Skeletal muscle cell (primary cell): Measurements from ENCODE around the gene RAB30.

ENCODE experiments used
- DNase-seq: peaks from one replicate; pipeline ENCODE4 v3.0.0-alpha.2; 2010; ENCODE audit warnings: low read depth
- H3K4me3 ChIP-seq: 2 replicates; pipeline ENCODE4 v1.5.1; 2011; ENCODE audit warnings: low read depth, mild to moderate bottlenecking, control low read depth, low read length, moderate library complexity

RAB30 gene

GRCh38 chr11:83044958-83045712 is 26.6 kb downstream of the RAB30 start:
- no peak for DNase-seq

GRCh38 chr11:83042964-83043711 is 28.6 kb downstream of the RAB30 start:
- no peak for DNase-seq

More at GRCh38 chr11:83044958-83045712, 26.6 kb downstream of the RAB30 start:
- no peak overlapping the region for H3K4me3 ChIP-seq

GRCh38 chr11:83041126-83041525 is 30.6 kb downstream of the RAB30 start:
- no peak for DNase-seq
- no peak overlapping the region for H3K4me3 ChIP-seq

More at GRCh38 chr11:83042964-83043711, 28.6 kb downstream of the RAB30 start:
- H3K4me3 ChIP-seq: no peak overlapping the region

DNA sequence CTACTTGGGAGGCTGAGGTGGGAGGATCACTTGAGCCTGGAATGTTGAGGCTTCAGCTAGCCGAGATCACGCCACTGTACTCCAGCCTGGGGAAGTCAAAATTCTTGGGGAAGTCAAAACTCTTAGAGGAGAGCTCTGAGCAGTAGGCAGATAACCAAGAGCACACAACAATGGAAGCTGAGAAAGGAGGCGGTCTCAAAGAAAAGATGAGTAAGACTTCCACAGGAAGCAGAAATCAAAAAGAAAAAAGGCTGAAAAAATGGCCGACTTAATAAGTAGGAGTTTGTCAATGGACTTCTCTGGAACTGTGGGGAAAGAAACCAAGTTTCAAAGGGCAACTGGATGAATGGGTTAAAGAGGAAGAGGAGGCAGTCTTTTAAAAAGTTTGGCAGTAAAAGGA is 32.1 kb downstream of the RAB30 start:
- DNase-seq: no peak
- H3K4me3 ChIP-seq: no peak overlapping the region

GRCh38 chr11:83037877-83038276 is 33.8 kb downstream of the RAB30 start:
- no peak for DNase-seq
- H3K4me3 ChIP-seq: no peak overlapping the region

- no peak overlapping the region for H3K4me3 ChIP-seq
- no peak for DNase-seq
Observed at GRCh38 chr11:83036701-83037100, 35.0 kb downstream of the RAB30 start.

GRCh38 chr11:83035070-83035854 is 36.4 kb downstream of the RAB30 start:
- H3K4me3 ChIP-seq: no peak overlapping the region
- peak; percentile 44 for DNase-seq

DNA sequence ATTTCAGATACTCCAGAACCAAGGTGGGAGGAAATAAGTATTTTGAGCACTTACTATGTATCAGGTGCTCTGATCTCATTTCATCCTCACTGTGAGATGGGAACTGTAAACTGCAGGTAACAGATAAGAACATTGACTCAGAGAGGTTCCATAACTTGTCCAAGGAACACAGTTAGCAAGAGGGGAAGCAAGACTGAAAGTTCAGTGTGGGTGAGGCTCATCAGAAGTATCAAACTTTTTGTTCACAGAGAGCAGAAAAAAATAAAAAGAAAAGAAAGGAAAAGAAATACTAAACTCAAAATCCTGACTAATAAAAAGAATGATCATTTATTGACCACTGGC is 37.1 kb downstream of the RAB30 start:
- H3K4me3 ChIP-seq: no peak overlapping the region
- no peak for DNase-seq

DNA sequence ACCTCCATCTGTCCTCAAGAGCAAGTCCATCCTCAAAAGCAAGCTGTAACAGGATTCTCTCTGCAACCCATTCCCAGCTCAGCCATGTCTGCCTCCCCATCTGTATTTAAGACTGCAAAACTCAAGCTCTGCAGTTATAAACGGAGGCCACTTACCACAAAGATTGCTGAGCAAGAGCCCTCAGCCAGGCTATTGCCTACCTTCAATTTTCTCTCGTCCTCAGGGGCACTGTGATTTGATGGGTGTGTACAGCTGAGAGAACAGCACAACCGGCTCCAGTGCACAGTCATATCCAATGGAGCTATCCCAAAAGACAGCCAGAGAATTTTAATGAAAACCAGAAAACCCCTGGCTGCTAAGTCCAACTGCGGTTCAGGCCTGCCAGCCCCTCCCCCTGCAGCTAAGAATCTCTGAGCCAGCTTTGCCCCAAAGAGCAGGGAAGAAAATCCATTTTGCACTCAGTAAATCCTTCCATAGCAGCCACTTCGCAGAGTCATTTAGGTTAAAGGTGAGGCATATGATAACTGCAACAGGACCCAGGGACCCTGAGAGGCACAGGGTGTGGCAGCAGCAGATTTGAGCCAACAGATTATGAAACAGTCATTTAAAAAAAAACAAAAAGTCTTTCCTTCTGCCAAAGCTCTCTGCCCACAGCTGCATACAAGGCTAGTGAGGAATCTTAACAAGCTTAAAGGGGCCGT is 37.6 kb downstream of the RAB30 start:
- DNase-seq: peak; percentile 70
- H3K4me3 ChIP-seq: peak overlapping the region; percentile 17

GRCh38 chr11:83033371-83033770 is 38.3 kb downstream of the RAB30 start:
- H3K4me3 ChIP-seq: no peak overlapping the region
- DNase-seq: no peak

DNA sequence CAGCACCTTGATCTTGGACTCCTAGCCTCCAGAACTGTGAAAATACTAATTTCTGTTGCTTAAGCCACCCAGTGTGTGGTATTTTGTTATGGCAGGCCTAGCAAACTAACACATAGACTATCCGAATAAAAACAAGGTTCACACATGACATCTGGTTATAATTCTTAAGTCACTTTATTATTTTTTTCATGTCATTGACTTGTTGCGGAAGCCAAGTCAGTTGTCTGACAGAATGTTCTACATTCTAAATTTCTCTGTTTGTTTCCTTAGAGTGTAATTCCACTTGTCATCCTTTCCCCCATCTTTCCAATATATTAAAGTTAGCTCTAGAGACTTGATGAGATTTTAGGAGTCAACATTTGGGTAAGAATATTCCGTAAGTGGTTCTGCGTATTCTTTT is 40.6 kb downstream of the RAB30 start:
- H3K4me3 ChIP-seq: no peak overlapping the region
- no peak for DNase-seq

- no peak overlapping the region for H3K4me3 ChIP-seq
- DNase-seq: no peak
Observed at GRCh38 chr11:83027794-83028193, 43.9 kb downstream of the RAB30 start.

DNA sequence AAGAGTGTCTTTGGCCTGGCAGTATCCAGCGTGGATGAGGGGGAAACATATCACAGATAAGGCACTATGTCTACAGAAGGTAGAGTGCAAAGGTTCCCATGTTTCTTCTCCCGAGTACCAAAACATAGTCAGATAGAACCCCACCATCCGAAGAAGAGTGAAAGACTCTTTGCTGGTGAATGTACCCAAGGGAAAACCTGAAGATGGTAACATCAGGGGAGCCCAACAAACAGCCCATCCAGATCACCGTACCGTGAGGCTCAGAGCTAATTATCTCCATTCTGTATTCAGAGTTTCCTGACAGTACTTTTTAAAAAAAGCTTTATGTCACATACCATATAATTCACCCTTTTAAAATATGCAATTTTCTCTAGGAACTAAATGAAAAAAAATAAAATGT is 44.4 kb downstream of the RAB30 start:
- DNase-seq: no peak
- no peak overlapping the region for H3K4me3 ChIP-seq

GRCh38 chr11:83026229-83026628 is 45.5 kb downstream of the RAB30 start:
- no peak overlapping the region for H3K4me3 ChIP-seq
- no peak for DNase-seq

- DNase-seq: no peak
- no peak overlapping the region for H3K4me3 ChIP-seq
Observed at GRCh38 chr11:83025267-83025704, 46.4 kb downstream of the RAB30 start.

GRCh38 chr11:83024270-83024854 is 47.3 kb downstream of the RAB30 start:
- DNase-seq: no peak
- no peak overlapping the region for H3K4me3 ChIP-seq

- H3K4me3 ChIP-seq: no peak overlapping the region
- DNase-seq: no peak
Observed at GRCh38 chr11:83023410-83023809, 48.3 kb downstream of the RAB30 start.

DNA sequence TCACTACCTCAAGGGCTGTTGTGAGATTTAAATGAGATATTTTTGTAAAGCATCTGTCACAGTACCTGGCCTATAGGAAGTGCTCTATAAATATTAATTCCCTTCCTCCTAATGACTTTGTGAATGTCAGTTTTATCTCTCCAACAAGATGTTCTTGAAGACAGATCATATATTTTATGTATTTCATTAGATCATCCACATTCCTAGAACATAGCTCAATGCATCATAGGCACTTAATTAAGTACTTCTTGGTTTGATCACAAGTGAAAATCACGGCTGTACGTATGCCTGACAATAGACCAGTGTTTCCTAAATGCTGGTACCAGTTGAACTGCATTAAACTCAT is 49.9 kb downstream of the RAB30 start:
- H3K4me3 ChIP-seq: no peak overlapping the region
- no peak for DNase-seq
